HCT116 (cell line): ENCODE results near the gene FGGY. TPM values are rescaled to one million over a fixed set of nuclear protein-coding genes. Genes with fewer than 3 reads are reported as not detected.

Experiments used
- ATAC-seq: fragments of 200-7000 bp; cut with Tn5 transposase; 2 replicates; pipeline ENCODE4 v1.9.1; 2020; ENCODE audit warnings: mild to moderate bottlenecking, moderate library complexity
- BruUV-seq: library from RNA; stranded (reverse); fragments of 400-500 nt; replicated peaks from 2 replicates; lab custom pipeline; 2021; lab: Mats Ljungman, UMichigan
- CTCF ChIA-PET: fragments of 300-600 bp; sonication (Branson Sonifier 250); formaldehyde crosslinking; loops from one replicate; lab custom pipeline; 2021; ENCODE audit warnings: antibody characterized with exemption; lab: Charles Lee
- POLR2A ChIA-PET: fragments of 300-600, 350-600 bp; sonication (Branson Sonifier 250); formaldehyde crosslinking; loops from one replicate; lab custom pipeline; 2021; ENCODE audit warnings: antibody characterized with exemption; lab: Charles Lee
- RAD21 ChIA-PET, 2 experiments: fragments of 300-600 bp; sonication (Branson Sonifier 250); formaldehyde crosslinking; loops; one replicate each; lab custom pipeline; 2023; ENCODE audit warnings: low total read pairs in 2 of 2; ENCODE audit not compliant: uncharacterized antibody in 2 of 2, unreplicated experiment in 2 of 2, low non-redundant PET in 1 of 2; lab: Charles Lee
- DNase-seq: peaks from one replicate; pipeline ENCODE4 v3.0.0-alpha.2; 2010; ENCODE audit warnings: low read depth, low spot score
- H2AFZ ChIP-seq: fragments of 200-600 bp; shearing (Covaris generic), sonication (generic); 2 replicates; pipeline ENCODE4 v1.6.1; 2017; ENCODE audit warnings: low read depth, mixed run types, mixed read lengths, antibody characterized with exemption, low read length; ENCODE audit not compliant: poor library complexity, severe bottlenecking
- H3K27ac ChIP-seq: 2 replicates; pipeline ENCODE4 v1.5.1; 2012; ENCODE audit warnings: low read depth, low read length
- H3K27me3 ChIP-seq: fragments of 200-600 bp; sonication (generic); 2 replicates; pipeline ENCODE4 v1.6.1; 2016; ENCODE audit warnings: mixed run types, low read length, mixed read lengths; ENCODE audit not compliant: insufficient read depth
- H3K36me3 ChIP-seq, 2 experiments: fragments of 200-500 bp in 1 of 2; fragments of 200-600 bp in 1 of 2; sonication (Bioruptor generic) in 1 of 2; sonication (generic) in 1 of 2; 2 replicates each; pipeline versions ENCODE4 v1.5.1 to v1.6.1; 2014 to 2016; ENCODE audit warnings: low read length in 2 of 2, inconsistent platforms in 1 of 2, mixed read lengths in 1 of 2, mixed run types in 1 of 2; ENCODE audit not compliant: insufficient read depth in 2 of 2, control insufficient read depth in 1 of 2
- H3K4me1 ChIP-seq, 2 experiments: fragments of 200-600 bp in 1 of 2; sonication (generic) in 1 of 2; 2 replicates each; pipeline versions ENCODE4 v1.5.1 to v1.6.1; 2012 to 2017; ENCODE audit warnings: low read length in 2 of 2, inconsistent platforms in 1 of 2, mild to moderate bottlenecking in 1 of 2, mixed read lengths in 1 of 2, mixed run types in 1 of 2, moderate library complexity in 1 of 2; ENCODE audit not compliant: insufficient read depth in 2 of 2, control insufficient read depth in 1 of 2
- H3K4me2 ChIP-seq: fragments of 200-600 bp; sonication (generic); 2 replicates; pipeline ENCODE4 v1.6.1; 2017; ENCODE audit warnings: mixed run types, low read length, mixed read lengths
- H3K4me3 ChIP-seq, 2 experiments: fragments of 200-600 bp in 1 of 2; sonication (generic) in 1 of 2; replicated peaks in 1 of 2; 2 replicates each; pipeline ENCODE4 v1.5.1; 2011 to 2016; ENCODE audit warnings: low read length in 2 of 2, control low read depth in 1 of 2, low read depth in 1 of 2, mild to moderate bottlenecking in 1 of 2, mixed read lengths in 1 of 2, mixed run types in 1 of 2
- H3K79me2 ChIP-seq: fragments of 200-600 bp; sonication (generic); 2 replicates; pipeline ENCODE4 v1.6.1; 2017; ENCODE audit warnings: mild to moderate bottlenecking, mixed run types, low read length, moderate library complexity, mixed read lengths; ENCODE audit not compliant: insufficient read depth
- H3K9ac ChIP-seq: fragments of 200-600 bp; sonication (generic); 2 replicates; pipeline ENCODE4 v1.6.1; 2016; ENCODE audit warnings: low read length, mixed read lengths
- H3K9me2 ChIP-seq: fragments of 200-600 bp; sonication (generic), shearing (Covaris generic); 2 replicates; pipeline ENCODE4 v1.6.1; 2017; ENCODE audit warnings: mixed run types, mild to moderate bottlenecking, moderate library complexity; ENCODE audit not compliant: insufficient read depth
- H3K9me3 ChIP-seq, 2 experiments: fragments of 200-500 bp in 1 of 2; fragments of 200-600 bp in 1 of 2; sonication (Bioruptor generic) in 1 of 2; sonication (generic) in 1 of 2; 2 replicates each; pipeline ENCODE4 v1.6.1; 2014 to 2017; ENCODE audit warnings: low read length in 2 of 2, mixed read lengths in 2 of 2, inconsistent platforms in 1 of 2, low read depth in 1 of 2, mild to moderate bottlenecking in 1 of 2, mixed run types in 1 of 2, moderate library complexity in 1 of 2; ENCODE audit not compliant: control insufficient read depth in 1 of 2, insufficient read depth in 1 of 2
- H4K20me1 ChIP-seq: fragments of 200-600 bp; sonication (generic), shearing (Covaris generic); 2 replicates; pipeline ENCODE4 v1.6.1; 2017; ENCODE audit warnings: mixed run types, mild to moderate bottlenecking, moderate library complexity; ENCODE audit not compliant: insufficient read depth
- CBX3 ChIP-seq: IDR thresholded peaks from 2 replicates; pipeline ENCODE4 v1.6.1; 2012; ENCODE audit warnings: low read depth
- CEBPB ChIP-seq: IDR thresholded peaks from 2 replicates; pipeline ENCODE4 v1.6.1; 2012; ENCODE audit warnings: low read depth
- CTCF ChIP-seq, 3 experiments: fragments of 200-600 bp in 1 of 3; sonication (generic) in 1 of 3; IDR thresholded peaks in 2 of 3; conservative IDR thresholded peaks in 1 of 3; 2 replicates each; pipeline ENCODE4 v1.5.1; 2012 to 2017; ENCODE audit warnings: low read depth in 2 of 3, low read length in 2 of 3, antibody characterized with exemption in 1 of 3, borderline replicate concordance in 1 of 3, control low read depth in 1 of 3, mild to moderate bottlenecking in 1 of 3, mixed read lengths in 1 of 3, mixed run types in 1 of 3, moderate library complexity in 1 of 3; ENCODE audit not compliant: insufficient read depth in 1 of 3
- EGR1 ChIP-seq: IDR thresholded peaks from 2 replicates; pipeline ENCODE4 v1.6.1; 2012; ENCODE audit warnings: low read depth
- EZH2 ChIP-seq: fragments of 200-600 bp; sonication (generic); IDR thresholded peaks from 2 replicates; pipeline ENCODE4 v1.6.1; 2017; ENCODE audit warnings: antibody characterized with exemption, mixed run types
- EZH2phosphoT487 ChIP-seq: fragments of 200-600 bp; IDR thresholded peaks from 2 replicates; pipeline ENCODE4 v1.6.1; 2018; ENCODE audit warnings: antibody characterized with exemption, borderline replicate concordance
- FOSL1 ChIP-seq: IDR thresholded peaks from 2 replicates; pipeline ENCODE4 v1.6.1; 2012; ENCODE audit warnings: low read depth
- SIN3A ChIP-seq: IDR thresholded peaks from 2 replicates; pipeline ENCODE4 v1.6.1; 2012; ENCODE audit warnings: low read depth
- SP1 ChIP-seq: IDR thresholded peaks from 2 replicates; pipeline ENCODE4 v1.6.1; 2012; ENCODE audit warnings: low read depth
- SRF ChIP-seq: IDR thresholded peaks from 2 replicates; pipeline ENCODE4 v1.6.1; 2012; ENCODE audit warnings: low read depth
- TCF7L2 ChIP-seq: IDR thresholded peaks from 2 replicates; pipeline ENCODE4 v1.7.0; 2011; ENCODE audit warnings: borderline replicate concordance, inconsistent platforms; ENCODE audit not compliant: insufficient read depth, insufficient read length; ENCODE audit errors: extremely low read depth
- intact Hi-C: fragments of 100-400 bp; cut with micrococcal nuclease; formaldehyde crosslinking; loops from 2 replicates; pipeline ENCODE4 v1.10.0; 2022
- total RNA-seq: library from RNA; stranded (reverse); gene quantifications from one replicate; pipeline ENCODE4 v1.2.1, GENCODE V29; 2021; ENCODE audit not compliant: unreplicated experiment

The FGGY gene
- total RNA-seq, 1 experiment from 2014 or later: 10.6 TPM

- intact Hi-C loops: no loop called here
- Histone ChIP-seq H3K9me2 (no peaks in the 10 kb centered on the region), H3K27ac (no peak overlapping the region), H2AFZ (no peak overlapping the region), H3K79me2 (no peaks in the 10 kb centered on the region), H3K4me3 (no peak overlapping the region), H3K9ac (no peak overlapping the region), H3K9me3 (no peaks in the 10 kb centered on the region), H3K4me1 (no peaks in the 10 kb centered on the region), H3K4me2 (no peak overlapping the region), H3K27me3 (no peaks in the 10 kb centered on the region), H4K20me1 (no peaks in the 10 kb centered on the region), H3K36me3 (no peaks in the 10 kb centered on the region)
- ChIA-PET RAD21 (no interaction called here), POLR2A (no interaction called here), CTCF (no interaction called here)
- ATAC-seq (no peak), DNase-seq (no peak)
- no TSS peak for BruUV-seq
- TF ChIP-seq FOSL1: no peak
These were observed 30.5 kb upstream of the FGGY start for GRCh38 chr1:59266180-59266926.

- H2AFZ ChIP-seq: no peak overlapping the region
- CTCF ChIA-PET: no interaction called here
- intact Hi-C loops: no loop called here
- H3K4me1 ChIP-seq: no peaks in the 10 kb centered on the region
- H4K20me1 ChIP-seq: no peaks in the 10 kb centered on the region
- no peaks in the 10 kb centered on the region for H3K27me3 ChIP-seq
- no TSS peak for BruUV-seq
- no peak overlapping the region for H3K9ac ChIP-seq
- ATAC-seq: no peak
- no peak overlapping the region for H3K4me3 ChIP-seq
- H3K9me2 ChIP-seq: no peaks in the 10 kb centered on the region
- POLR2A ChIA-PET: no interaction called here
- no peak overlapping the region for H3K4me2 ChIP-seq
- H3K36me3 ChIP-seq: no peaks in the 10 kb centered on the region
- RAD21 ChIA-PET: no interaction called here
- TF ChIP-seq EGR1: no peak
- TF ChIP-seq EZH2: no peak
- TF ChIP-seq CEBPB: no peak
- no peak for TF ChIP-seq SIN3A
- TF ChIP-seq EZH2phosphoT487: no peak
- TF ChIP-seq CTCF (IDR thresholded peaks at IDR 0.05 in 2 of 3, conservative IDR thresholded peaks at IDR 0.05 in 1 of 3; ENCODE audit: borderline replicate concordance in 1 of 3, insufficient read depth in 1 of 3, low read depth in 2 of 3, low read length in 2 of 3): no peak
- no peak for TF ChIP-seq SP1
- no peak for TF ChIP-seq FOSL1
- TF ChIP-seq SRF: no peak
- no peak for TF ChIP-seq CBX3
- TF ChIP-seq TCF7L2: no peak
- TF ChIP-seq, all 23 proteins: peak for 0
- no peak for DNase-seq
- H3K27ac ChIP-seq: no peak overlapping the region
- no peaks in the 10 kb centered on the region for H3K9me3 ChIP-seq
- no peaks in the 10 kb centered on the region for H3K79me2 ChIP-seq
These were observed 30.0 kb upstream of the FGGY start for GRCh38 chr1:59266927-59267293.
